Measurements from ENCODE around the gene KEL.

Gene KEL

GRCh38 chr7:142925413-142925812 lies 36.8 kb downstream of the KEL start:
- Histone ChIP-seq H3K4ac (ENCODE audit: low read depth in 1 of 2, low read length in 2 of 2) (no peak overlapping the region), H3K27ac (ENCODE audit: low read length, poor library complexity, severe bottlenecking) (no peak overlapping the region), H3K9me3 (ENCODE audit: control insufficient read depth, low read length) (no peaks in the 10 kb centered on the region), H3K27me3 (ENCODE audit: control insufficient read depth in 1 of 2, insufficient read depth in 1 of 2, low read length in 2 of 2) (peaks cover 0 to 11% of the 10 kb centered on the region in 2 experiments), H3K36me3 (ENCODE audit: control insufficient read depth in 1 of 2, insufficient read depth in 2 of 2, low read depth in 1 of 2, low read length in 2 of 2) (no peaks in the 10 kb centered on the region), H2BK15ac (ENCODE audit: low read depth, poor library complexity, severe bottlenecking) (no peak overlapping the region), H3K4me1 (ENCODE audit: control insufficient read depth, insufficient read depth, low read depth, low read length) (no peaks in the 10 kb centered on the region), H2AK5ac (ENCODE audit: low read length, severe bottlenecking) (no peak overlapping the region), H3K4me2 (ENCODE audit: low read length, poor library complexity, severe bottlenecking) (no peak overlapping the region), H3K14ac (ENCODE audit: low read length in 2 of 2) (no peak overlapping the region), H4K8ac (ENCODE audit: low read length) (no peak overlapping the region), H2BK5ac (ENCODE audit: low read depth, low read length, poor library complexity, severe bottlenecking) (no peak overlapping the region), H4K91ac (ENCODE audit: low read length) (no peak overlapping the region), H3K9ac (ENCODE audit: low read length) (no peak overlapping the region), H2BK120ac (ENCODE audit: low read depth, low read length) (no peak overlapping the region), H3K4me3 (ENCODE audit: insufficient read depth in 1 of 2, low read depth in 1 of 2, low read length in 2 of 2) (no peak overlapping the region), H2BK12ac (ENCODE audit: low read length in 2 of 2) (no peak overlapping the region), H3K79me1 (replicated peaks; ENCODE audit: low read length, poor library complexity, severe bottlenecking) (no peaks in the 10 kb centered on the region), H3K23ac (ENCODE audit: low read length in 2 of 2) (no peak overlapping the region), H2AFZ (ENCODE audit: low read depth, low read length) (no peak overlapping the region), H3K18ac (ENCODE audit: low read depth in 1 of 2, low read length in 2 of 2) (no peak overlapping the region)
- DNase-seq: no peak
- WGBS: 57% methylated on average over 11 of the region's 12 CpGs

- no peak for DNase-seq
- Histone ChIP-seq H4K8ac (ENCODE audit: low read length) (no peak overlapping the region), H2BK120ac (ENCODE audit: low read depth, low read length) (no peak overlapping the region), H2BK5ac (ENCODE audit: low read depth, low read length, poor library complexity, severe bottlenecking) (no peak overlapping the region), H3K4me1 (ENCODE audit: control insufficient read depth, insufficient read depth, low read depth, low read length) (no peaks in the 10 kb centered on the region), H3K36me3 (ENCODE audit: control insufficient read depth in 1 of 2, insufficient read depth in 2 of 2, low read depth in 1 of 2, low read length in 2 of 2) (no peaks in the 10 kb centered on the region), H3K4me3 (ENCODE audit: insufficient read depth in 1 of 2, low read depth in 1 of 2, low read length in 2 of 2) (no peak overlapping the region), H3K79me1 (replicated peaks; ENCODE audit: low read length, poor library complexity, severe bottlenecking) (no peaks in the 10 kb centered on the region), H4K91ac (ENCODE audit: low read length) (no peak overlapping the region), H2BK12ac (ENCODE audit: low read length in 2 of 2) (no peak overlapping the region), H2AK5ac (ENCODE audit: low read length, severe bottlenecking) (no peak overlapping the region), H3K9ac (ENCODE audit: low read length) (no peak overlapping the region), H3K27me3 (ENCODE audit: control insufficient read depth in 1 of 2, insufficient read depth in 1 of 2, low read length in 2 of 2) (peaks cover 0 to 9% of the 10 kb centered on the region in 2 experiments), H2BK15ac (ENCODE audit: low read depth, poor library complexity, severe bottlenecking) (no peak overlapping the region), H2AFZ (ENCODE audit: low read depth, low read length) (no peak overlapping the region), H3K14ac (ENCODE audit: low read length in 2 of 2) (no peak overlapping the region), H3K18ac (ENCODE audit: low read depth in 1 of 2, low read length in 2 of 2) (no peak overlapping the region), H3K27ac (ENCODE audit: low read length, poor library complexity, severe bottlenecking) (no peak overlapping the region), H3K9me3 (ENCODE audit: control insufficient read depth, low read length) (no peaks in the 10 kb centered on the region), H3K23ac (ENCODE audit: low read length in 2 of 2) (no peak overlapping the region), H3K4ac (ENCODE audit: low read depth in 1 of 2, low read length in 2 of 2) (no peak overlapping the region), H3K4me2 (ENCODE audit: low read length, poor library complexity, severe bottlenecking) (no peak overlapping the region)
- 0% methylated on average over 1 of the region's 2 CpGs for WGBS
Observed at GRCh38 chr7:142923391-142923790, 38.8 kb downstream of the KEL start.

GRCh38 chr7:142919656-142920055 lies 42.5 kb downstream of the KEL start:
- no peak overlapping the region for H4K91ac ChIP-seq (ENCODE audit: low read length)
- H3K9me3 ChIP-seq (ENCODE audit: control insufficient read depth, low read length): no peaks in the 10 kb centered on the region
- no peak overlapping the region for H3K9ac ChIP-seq (ENCODE audit: low read length)
- no peak overlapping the region for H2AK5ac ChIP-seq (ENCODE audit: low read length, severe bottlenecking)
- H4K8ac ChIP-seq (ENCODE audit: low read length): no peak overlapping the region
- no peak overlapping the region for H2AFZ ChIP-seq (ENCODE audit: low read depth, low read length)
- 73% methylated on average over 3 of the region's 3 CpGs for WGBS
- no peak overlapping the region for H3K4me2 ChIP-seq (ENCODE audit: low read length, poor library complexity, severe bottlenecking)
- no peaks in the 10 kb centered on the region for H3K79me1 ChIP-seq (replicated peaks; ENCODE audit: low read length, poor library complexity, severe bottlenecking)
- peaks cover 0 to 11% of the 10 kb centered on the region in 2 experiments for H3K27me3 ChIP-seq (ENCODE audit: control insufficient read depth in 1 of 2, insufficient read depth in 1 of 2, low read length in 2 of 2)
- H3K27ac ChIP-seq (ENCODE audit: low read length, poor library complexity, severe bottlenecking): no peak overlapping the region
- H3K23ac ChIP-seq (ENCODE audit: low read length in 2 of 2): no peak overlapping the region
- H3K4me1 ChIP-seq (ENCODE audit: control insufficient read depth, insufficient read depth, low read depth, low read length): no peaks in the 10 kb centered on the region
- H3K18ac ChIP-seq (ENCODE audit: low read depth in 1 of 2, low read length in 2 of 2): no peak overlapping the region
- no peak overlapping the region for H3K14ac ChIP-seq (ENCODE audit: low read length in 2 of 2)
- no peaks in the 10 kb centered on the region for H3K36me3 ChIP-seq (ENCODE audit: control insufficient read depth in 1 of 2, insufficient read depth in 2 of 2, low read depth in 1 of 2, low read length in 2 of 2)
- no peak overlapping the region for H2BK12ac ChIP-seq (ENCODE audit: low read length in 2 of 2)
- H2BK120ac ChIP-seq (ENCODE audit: low read depth, low read length): no peak overlapping the region
- H2BK5ac ChIP-seq (ENCODE audit: low read depth, low read length, poor library complexity, severe bottlenecking): no peak overlapping the region
- no peak overlapping the region for H3K4me3 ChIP-seq (ENCODE audit: insufficient read depth in 1 of 2, low read depth in 1 of 2, low read length in 2 of 2)
- no peak overlapping the region for H3K4ac ChIP-seq (ENCODE audit: low read depth in 1 of 2, low read length in 2 of 2)
- H2BK15ac ChIP-seq (ENCODE audit: low read depth, poor library complexity, severe bottlenecking): no peak overlapping the region
- DNase-seq: no peak

GRCh38 chr7:142918901-142919300 lies 43.3 kb downstream of the KEL start:
- Histone ChIP-seq H3K4me1 (ENCODE audit: control insufficient read depth, insufficient read depth, low read depth, low read length) (no peaks in the 10 kb centered on the region), H3K4me2 (ENCODE audit: low read length, poor library complexity, severe bottlenecking) (no peak overlapping the region), H3K4ac (ENCODE audit: low read depth in 1 of 2, low read length in 2 of 2) (no peak overlapping the region), H3K9me3 (ENCODE audit: control insufficient read depth, low read length) (no peaks in the 10 kb centered on the region), H2AFZ (ENCODE audit: low read depth, low read length) (no peak overlapping the region), H2BK120ac (ENCODE audit: low read depth, low read length) (no peak overlapping the region), H3K18ac (ENCODE audit: low read depth in 1 of 2, low read length in 2 of 2) (no peak overlapping the region), H3K14ac (ENCODE audit: low read length in 2 of 2) (no peak overlapping the region), H2BK12ac (ENCODE audit: low read length in 2 of 2) (no peak overlapping the region), H3K23ac (ENCODE audit: low read length in 2 of 2) (no peak overlapping the region), H2BK15ac (ENCODE audit: low read depth, poor library complexity, severe bottlenecking) (no peak overlapping the region), H3K27ac (ENCODE audit: low read length, poor library complexity, severe bottlenecking) (no peak overlapping the region), H4K8ac (ENCODE audit: low read length) (no peak overlapping the region), H2AK5ac (ENCODE audit: low read length, severe bottlenecking) (no peak overlapping the region), H4K91ac (ENCODE audit: low read length) (no peak overlapping the region), H3K36me3 (ENCODE audit: control insufficient read depth in 1 of 2, insufficient read depth in 2 of 2, low read depth in 1 of 2, low read length in 2 of 2) (no peaks in the 10 kb centered on the region), H3K4me3 (ENCODE audit: insufficient read depth in 1 of 2, low read depth in 1 of 2, low read length in 2 of 2) (no peak overlapping the region), H3K9ac (ENCODE audit: low read length) (no peak overlapping the region), H2BK5ac (ENCODE audit: low read depth, low read length, poor library complexity, severe bottlenecking) (no peak overlapping the region), H3K79me1 (replicated peaks; ENCODE audit: low read length, poor library complexity, severe bottlenecking) (no peaks in the 10 kb centered on the region), H3K27me3 (ENCODE audit: control insufficient read depth in 1 of 2, insufficient read depth in 1 of 2, low read length in 2 of 2) (peaks cover 0 to 11% of the 10 kb centered on the region in 2 experiments)
- DNase-seq: no peak
- WGBS: 88% methylated on average over 2 of the region's 2 CpGs

All from mesenchymal stem cell (in vitro differentiated cells and primary cell).